Ramos (cell line): Measurements from ENCODE around the gene MAGEA10.

Experiments used
- in situ Hi-C: fragments of 300-500 bp; cut with MboI; formaldehyde crosslinking; loops from one replicate; pipeline ENCODE4 v1.14.3; 2022; ENCODE audit warnings: low sequenced_read_pairs; ENCODE audit not compliant: unreplicated experiment

The MAGEA10 gene

GRCh38 chrX:152086141-152086540 lies 52.2 kb downstream of the MAGEA10 start:
- in situ Hi-C loops, result no loop called here
